ENCODE data around the gene KIAA2012. TPM values are rescaled to one million over a fixed set of nuclear protein-coding genes. Genes with fewer than 3 reads are reported as not detected.

KIAA2012 gene
- total and polyA plus RNA-seq, 2 of the 8 experiments (the other 6 are each of a cell fraction or from before 2014, with no cell fraction given), result not detected

DNA sequence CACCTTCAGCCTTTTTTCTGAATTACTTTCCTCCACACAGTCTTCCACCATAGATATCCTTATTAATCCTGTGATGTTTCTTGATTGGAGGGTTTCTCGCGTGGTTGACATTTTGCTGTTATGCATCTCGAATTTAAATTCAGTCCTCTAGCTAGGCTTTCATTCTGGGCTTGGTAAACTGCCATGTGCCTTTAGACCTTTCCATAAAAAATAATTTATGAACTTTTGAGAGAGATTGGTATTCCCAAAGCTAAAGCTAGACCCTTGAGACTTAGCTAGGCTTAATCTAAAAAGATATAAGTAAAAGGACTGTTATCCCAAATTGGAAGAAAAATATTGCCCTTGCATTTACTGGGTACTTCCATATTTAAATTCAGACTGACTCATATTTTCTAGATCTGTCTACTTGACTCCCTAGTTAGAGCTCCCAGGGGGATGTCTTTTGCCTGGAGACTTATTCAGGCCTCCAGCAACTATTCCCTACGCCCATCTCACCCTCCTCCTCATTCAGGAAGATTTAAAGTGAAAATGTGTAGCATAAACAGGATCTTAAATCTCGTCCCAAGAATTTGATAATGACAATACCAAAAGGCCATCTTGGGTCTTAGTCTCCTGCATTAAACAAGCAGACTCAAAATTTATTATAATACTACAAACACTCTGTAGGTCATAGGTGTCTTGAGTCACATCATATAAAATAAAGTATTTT, 60.3 kb downstream of the KIAA2012 start:
- no peak overlapping the region for H3K4ac ChIP-seq (replicated peaks; ENCODE audit: insufficient read length, low read depth, low read length)
- H3K23me2 ChIP-seq (ENCODE audit: low read depth, low read length), result no peaks in the 10 kb centered on the region
- no peak overlapping the region for H2AFZ ChIP-seq (ENCODE audit: low read length)
- WGBS, 2 experiments (ENCODE audit: extremely low coverage in 1 of 2, insufficient coverage in 1 of 2, insufficient read length in 1 of 2, insufficient replicate concordance in 2 of 2, low coverage in 1 of 2, low lambda C conversion rate in 2 of 2, missing lambda C conversion rate in 1 of 2), result 86% methylated on average over 5 of the region's 5 CpGs; no CpG with 5 or more reads in 1 of the 2 experiments
- H3K27ac ChIP-seq (ENCODE audit: low read depth, low read length), result no peak overlapping the region
- no peaks in the 10 kb centered on the region for H3K27me3 ChIP-seq (replicated peaks in 1 of 4; ENCODE audit: control insufficient read depth in 3 of 4, extremely low read depth in 1 of 4, insufficient read depth in 3 of 4, low read length in 3 of 4)
- CTCF ChIA-PET (ENCODE audit: partially characterized antibody), result interaction anchor here (0.6 kb wide), 1 partner anchor 377 kb away, joined by 3 read pairs; no protein-coding TSS in a partner anchor
- H3K9ac ChIP-seq (replicated peaks in 1 of 4; ENCODE audit: extremely low read depth in 1 of 4, low read depth in 3 of 4, low read length in 3 of 4), result no peak overlapping the region
- H2BK120ac ChIP-seq (replicated peaks; ENCODE audit: low read depth, low read length), result no peak overlapping the region
- H3K36me3 ChIP-seq (ENCODE audit: control insufficient read depth in 2 of 4, insufficient read depth in 4 of 4, low read length in 3 of 4), result no peaks in the 10 kb centered on the region
- no peak overlapping the region for H3K23ac ChIP-seq (ENCODE audit: insufficient read length)
- no peaks in the 10 kb centered on the region for H4K20me1 ChIP-seq (replicated peaks in 1 of 2; ENCODE audit: control insufficient read depth in 1 of 2, insufficient read depth in 2 of 2, low read length in 2 of 2)
- H3K18ac ChIP-seq (ENCODE audit: extremely low read depth, low read length), result no peak overlapping the region
- TF ChIP-seq EZH2 (IDR thresholded peaks at IDR 0.05; ENCODE audit: low read depth, low read length, severe bottlenecking), result no peak
- no peak for TF ChIP-seq YY1 (IDR thresholded peaks at IDR 0.05; ENCODE audit: low read depth, low read length)
- no peak overlapping the region for H2BK5ac ChIP-seq (ENCODE audit: low read depth, low read length)
- no peak overlapping the region for H2BK15ac ChIP-seq (ENCODE audit: low read length)
- POLR2A ChIA-PET (ENCODE audit: partially characterized antibody), result interaction anchor here (1.1 kb wide), 1 partner anchor 10 kb away, joined by 3 read pairs; no protein-coding TSS in a partner anchor
- H2AK5ac ChIP-seq (ENCODE audit: low read depth, low read length), result no peak overlapping the region
- no peak overlapping the region for H3K4me2 ChIP-seq (ENCODE audit: insufficient read depth in 1 of 2, low read depth in 2 of 2, low read length in 2 of 2)
- no peak overlapping the region for H4K5ac ChIP-seq (ENCODE audit: insufficient read length, low read depth, low read length)
- H2BK12ac ChIP-seq (ENCODE audit: low read depth, low read length), result no peak overlapping the region
- H2BK20ac ChIP-seq (ENCODE audit: low read length), result no peak overlapping the region
- no peaks in the 10 kb centered on the region for H3K9me3 ChIP-seq (ENCODE audit: insufficient read depth in 2 of 2, low read depth in 1 of 2, low read length in 1 of 2)
- H3K56ac ChIP-seq (replicated peaks; ENCODE audit: insufficient read length, low read depth, low read length), result no peak overlapping the region
- FAIRE-seq (no peak), DNase-seq (ENCODE audit: low read depth in 1 of 2, low spot score in 2 of 2) (no peak)
- H4K8ac ChIP-seq (ENCODE audit: extremely low read depth, insufficient read depth, low read length), result no peak overlapping the region
- H3K79me1 ChIP-seq (ENCODE audit: low read depth, low read length), result no peaks in the 10 kb centered on the region
- no peaks in the 10 kb centered on the region for H3K79me2 ChIP-seq (ENCODE audit: control insufficient read depth in 1 of 2, insufficient read depth in 2 of 2, low read length in 2 of 2)
- H3K4me3 ChIP-seq (ENCODE audit: extremely low read depth in 1 of 4, insufficient read depth in 2 of 4, low read depth in 3 of 4, low read length in 4 of 4), result no peak overlapping the region
- H4K91ac ChIP-seq (replicated peaks; ENCODE audit: insufficient read length, low read length), result no peak overlapping the region
- no peak overlapping the region for H3K14ac ChIP-seq (ENCODE audit: insufficient read length)
- H3K4me1 ChIP-seq (replicated peaks in 1 of 4; ENCODE audit: control insufficient read depth in 3 of 4, insufficient read depth in 4 of 4, low read length in 3 of 4), result no peaks in the 10 kb centered on the region

Data from H1 (cell line).